ENCODE measurements around the gene CDSN.
"Not testable (repeated sequence)": the region's sequence is repeated elsewhere in the genome, so short reads cannot be mapped to it uniquely, and the experiment has no call there.

The CDSN gene

DNA sequence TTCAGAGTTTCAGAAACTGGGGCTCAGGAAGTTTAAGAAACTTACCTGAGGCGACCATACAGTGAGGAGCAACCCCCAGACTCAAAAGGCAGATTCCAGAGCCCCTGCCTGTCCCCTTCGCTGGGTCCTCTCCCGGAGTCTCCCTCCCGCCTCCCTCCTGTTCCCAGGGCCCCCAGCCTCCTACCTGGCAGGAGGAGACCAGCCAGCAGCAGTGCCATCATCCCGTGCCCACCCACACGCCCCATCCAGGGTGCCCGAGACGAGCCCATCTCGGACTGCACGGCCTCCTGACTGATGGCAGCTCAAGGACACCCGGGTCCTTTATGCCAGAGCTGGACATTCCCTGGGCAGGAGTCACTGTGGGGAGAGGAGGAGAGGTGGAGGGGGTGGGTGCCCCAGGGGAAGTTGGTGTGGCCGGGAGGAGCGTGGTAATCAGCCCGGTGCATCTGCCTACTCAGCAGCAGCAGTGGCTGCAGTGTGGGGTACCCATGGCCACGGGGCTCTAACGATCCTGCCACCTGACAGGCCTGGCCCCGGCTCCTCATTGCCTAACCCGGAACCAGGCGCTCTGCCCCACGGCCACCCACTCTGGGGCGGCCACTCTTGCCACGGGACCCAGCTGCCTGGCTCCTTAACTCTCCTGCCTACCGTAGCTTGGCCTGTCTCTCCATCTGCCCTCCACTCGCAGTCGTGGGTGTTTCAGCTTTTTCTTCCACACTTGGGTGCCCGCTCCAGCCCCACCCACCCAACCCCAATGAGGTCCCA, at the start of gene CDSN:
TSS of gene CDSN (minus strand) at position 296 of the 765 bp plus-strand sequence. CDS start at position 269, 27 bp downstream.
- no peak within 1 kb of the TSS for H3K9ac ChIP-seq (ENCODE audit: low read length in 2 of 2)
- H3K4me3 ChIP-seq (ENCODE audit: low read length in 2 of 2) = no peak within 1 kb of the TSS
- H3K27ac ChIP-seq (ENCODE audit: low read length) = no peak within 1 kb of the TSS

GRCh38 chr6:31169123-31169857, 49.0 kb upstream of the CDSN start:
- H3K36me3 ChIP-seq (ENCODE audit: control insufficient read depth in 2 of 2, insufficient read depth in 2 of 2, low read length in 2 of 2) = no peaks in the 10 kb centered on the region
- no peaks in the 10 kb centered on the region for H3K27me3 ChIP-seq (ENCODE audit: control insufficient read depth in 1 of 2, insufficient read depth in 2 of 2, low read length in 2 of 2)
- H3K9me3 ChIP-seq (ENCODE audit: control insufficient read depth in 2 of 2, low read length in 2 of 2) = no peaks in the 10 kb centered on the region
- H3K9ac ChIP-seq (ENCODE audit: low read length in 2 of 2) = no peak overlapping the region
- no peak overlapping the region for H3K4me3 ChIP-seq (ENCODE audit: low read length in 2 of 2)
- no peak overlapping the region for H3K27ac ChIP-seq (ENCODE audit: low read length)
- H3K4me1 ChIP-seq (ENCODE audit: control insufficient read depth, insufficient read depth, low read length) = no peaks in the 10 kb centered on the region

More for the DNA sequence above, at the start of gene CDSN:
- Histone ChIP-seq H3K27me3 (ENCODE audit: control insufficient read depth in 1 of 2, insufficient read depth in 2 of 2, low read length in 2 of 2) (no peaks in the 10 kb centered on the region), H3K9me3 (ENCODE audit: control insufficient read depth in 2 of 2, low read length in 2 of 2) (no peaks in the 10 kb centered on the region), H3K36me3 (ENCODE audit: control insufficient read depth in 2 of 2, insufficient read depth in 2 of 2, low read length in 2 of 2) (no peaks in the 10 kb centered on the region), H3K4me1 (ENCODE audit: control insufficient read depth, insufficient read depth, low read length) (peaks cover 15% of the 10 kb centered on the region)

DNA sequence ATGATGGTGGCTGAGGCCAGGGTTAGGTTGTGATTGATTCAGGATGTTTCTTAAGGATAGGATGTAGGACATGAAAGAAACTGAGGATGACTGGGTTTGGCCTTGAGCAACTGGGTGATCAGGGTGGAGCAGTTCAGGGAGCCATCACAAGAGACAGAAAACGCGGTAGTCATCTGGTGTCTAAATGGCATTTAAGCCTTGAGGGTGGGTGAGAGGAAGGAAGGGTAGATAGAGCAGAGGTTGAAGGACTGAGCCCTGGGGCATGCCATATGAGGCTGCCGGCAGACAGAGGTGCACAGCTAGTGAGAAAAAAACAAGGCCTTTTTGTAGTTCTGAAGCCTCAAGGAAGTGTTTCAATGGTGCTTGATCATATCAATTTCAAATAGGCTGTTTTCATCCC, 48.4 kb upstream of the CDSN start:
- no peaks in the 10 kb centered on the region for H3K36me3 ChIP-seq (ENCODE audit: control insufficient read depth in 2 of 2, insufficient read depth in 2 of 2, low read length in 2 of 2)
- H3K27ac ChIP-seq (ENCODE audit: low read length) = no peak overlapping the region
- H3K27me3 ChIP-seq (ENCODE audit: control insufficient read depth in 1 of 2, insufficient read depth in 2 of 2, low read length in 2 of 2) = no peaks in the 10 kb centered on the region
- H3K9ac ChIP-seq (ENCODE audit: low read length in 2 of 2) = no peak overlapping the region
- no peak overlapping the region for H3K4me3 ChIP-seq (ENCODE audit: low read length in 2 of 2)
- H3K9me3 ChIP-seq (ENCODE audit: control insufficient read depth in 2 of 2, low read length in 2 of 2) = no peaks in the 10 kb centered on the region
- no peaks in the 10 kb centered on the region for H3K4me1 ChIP-seq (ENCODE audit: control insufficient read depth, insufficient read depth, low read length)

DNA sequence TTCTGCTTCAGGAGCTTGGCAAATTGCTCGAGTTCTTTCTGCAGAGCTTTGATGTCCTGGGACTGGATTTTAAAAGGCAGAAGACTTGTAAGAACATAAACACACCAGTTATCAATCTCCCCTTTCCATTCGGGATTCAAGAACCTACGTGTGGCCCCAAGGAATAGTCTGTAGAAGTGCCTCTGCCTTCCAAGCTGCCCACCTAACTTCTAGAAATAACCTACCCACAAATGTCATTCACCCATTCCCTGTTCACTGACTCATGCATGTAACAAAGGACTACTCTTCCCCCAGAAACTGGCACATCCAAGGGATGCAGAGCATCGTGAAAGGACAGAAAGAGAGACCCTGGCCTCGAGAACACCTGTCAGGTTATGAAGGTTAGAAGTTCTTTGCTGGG, 45.7 kb upstream of the CDSN start:
- Histone ChIP-seq H3K4me1 (ENCODE audit: control insufficient read depth, insufficient read depth, low read length) (no peaks in the 10 kb centered on the region), H3K27me3 (ENCODE audit: control insufficient read depth in 1 of 2, insufficient read depth in 2 of 2, low read length in 2 of 2) (no peaks in the 10 kb centered on the region), H3K36me3 (ENCODE audit: control insufficient read depth in 2 of 2, insufficient read depth in 2 of 2, low read length in 2 of 2) (peaks cover 0 to 3% of the 10 kb centered on the region in 2 donors), H3K9me3 (ENCODE audit: control insufficient read depth in 2 of 2, low read length in 2 of 2) (no peaks in the 10 kb centered on the region), H3K9ac (ENCODE audit: low read length in 2 of 2) (no peak overlapping the region), H3K4me3 (ENCODE audit: low read length in 2 of 2) (no peak overlapping the region), H3K27ac (ENCODE audit: low read length) (no peak overlapping the region)

GRCh38 chr6:31165064-31165832, 45.0 kb upstream of the CDSN start:
- not testable (repeated sequence) for H3K9me3 ChIP-seq (ENCODE audit: control insufficient read depth in 2 of 2, low read length in 2 of 2); H3K36me3 ChIP-seq (ENCODE audit: control insufficient read depth in 2 of 2, insufficient read depth in 2 of 2, low read length in 2 of 2); H3K9ac ChIP-seq (ENCODE audit: low read length in 2 of 2); H3K27me3 ChIP-seq (ENCODE audit: control insufficient read depth in 1 of 2, insufficient read depth in 2 of 2, low read length in 2 of 2); H3K4me1 ChIP-seq (ENCODE audit: control insufficient read depth, insufficient read depth, low read length); H3K4me3 ChIP-seq (ENCODE audit: low read length in 2 of 2); H3K27ac ChIP-seq (ENCODE audit: low read length)

DNA sequence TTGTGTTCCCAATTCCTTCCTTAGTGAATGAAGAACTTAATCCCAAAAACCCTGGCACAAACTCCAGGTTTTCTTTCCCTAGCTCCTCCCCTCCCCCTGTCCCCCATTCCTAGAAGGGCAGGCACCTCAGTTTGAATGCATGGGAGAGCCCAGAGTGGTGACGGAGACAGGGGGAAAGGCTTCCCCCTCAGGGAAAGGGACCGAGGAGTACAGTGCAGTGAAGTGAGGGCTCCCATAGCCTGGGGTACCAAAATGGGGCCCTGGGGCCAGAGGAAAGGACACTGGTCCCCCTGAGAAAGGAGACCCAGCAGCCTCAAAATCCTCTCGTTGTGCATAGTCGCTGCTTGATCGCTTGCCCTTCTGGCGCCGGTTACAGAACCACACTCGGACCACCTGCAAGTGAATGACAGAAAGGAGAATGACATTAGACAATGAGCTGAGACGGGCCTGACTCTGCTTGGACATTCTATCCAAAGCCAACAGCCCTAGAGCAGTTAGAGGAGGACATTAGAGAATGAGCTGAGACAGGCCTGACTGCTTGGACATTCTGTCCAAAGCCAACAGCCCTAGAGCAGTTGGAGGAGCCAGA, 44.3 kb upstream of the CDSN start:
- not testable (repeated sequence) for H3K4me3 ChIP-seq (ENCODE audit: low read length in 2 of 2); H3K27ac ChIP-seq (ENCODE audit: low read length); H3K9ac ChIP-seq (ENCODE audit: low read length in 2 of 2); H3K36me3 ChIP-seq (ENCODE audit: control insufficient read depth in 2 of 2, insufficient read depth in 2 of 2, low read length in 2 of 2); H3K9me3 ChIP-seq (ENCODE audit: control insufficient read depth in 2 of 2, low read length in 2 of 2); H3K4me1 ChIP-seq (ENCODE audit: control insufficient read depth, insufficient read depth, low read length); H3K27me3 ChIP-seq (ENCODE audit: control insufficient read depth in 1 of 2, insufficient read depth in 2 of 2, low read length in 2 of 2)

DNA sequence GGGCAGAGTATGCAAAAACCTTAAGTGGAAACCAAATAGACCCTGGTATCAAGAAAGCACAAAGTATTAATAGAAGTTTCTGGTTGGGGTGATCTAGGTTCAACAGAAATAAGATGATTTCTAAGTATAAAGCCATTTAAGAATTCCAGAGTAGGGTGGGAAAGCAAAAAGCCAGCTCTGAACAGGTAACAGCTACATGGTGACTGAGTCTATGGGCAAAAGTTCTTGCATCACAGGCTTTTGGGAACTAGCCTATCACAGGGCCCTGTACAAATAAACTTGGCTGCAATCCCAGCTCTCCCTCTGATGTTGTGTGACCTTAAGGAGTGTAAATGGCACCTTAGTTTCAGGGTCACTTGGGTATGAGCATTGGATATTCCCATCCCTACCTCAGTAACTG, 43.7 kb upstream of the CDSN start:
- H3K9me3 ChIP-seq (ENCODE audit: control insufficient read depth in 2 of 2, low read length in 2 of 2) = no peaks in the 10 kb centered on the region
- H3K4me3 ChIP-seq (ENCODE audit: low read length in 2 of 2) = no peak overlapping the region
- no peak overlapping the region for H3K9ac ChIP-seq (ENCODE audit: low read length in 2 of 2)
- H3K36me3 ChIP-seq (ENCODE audit: control insufficient read depth in 2 of 2, insufficient read depth in 2 of 2, low read length in 2 of 2) = peaks cover 0 to 3% of the 10 kb centered on the region in 2 donors
- H3K27me3 ChIP-seq (ENCODE audit: control insufficient read depth in 1 of 2, insufficient read depth in 2 of 2, low read length in 2 of 2) = no peaks in the 10 kb centered on the region
- no peak overlapping the region for H3K27ac ChIP-seq (ENCODE audit: low read length)
- peaks cover 10% of the 10 kb centered on the region for H3K4me1 ChIP-seq (ENCODE audit: control insufficient read depth, insufficient read depth, low read length)

GRCh38 chr6:31162463-31163165, 42.4 kb upstream of the CDSN start:
- H3K9me3 ChIP-seq (ENCODE audit: control insufficient read depth in 2 of 2, low read length in 2 of 2) = no peaks in the 10 kb centered on the region
- no peak overlapping the region for H3K4me3 ChIP-seq (ENCODE audit: low read length in 2 of 2)
- no peak overlapping the region for H3K27ac ChIP-seq (ENCODE audit: low read length)
- no peaks in the 10 kb centered on the region for H3K27me3 ChIP-seq (ENCODE audit: control insufficient read depth in 1 of 2, insufficient read depth in 2 of 2, low read length in 2 of 2)
- no peak overlapping the region for H3K9ac ChIP-seq (ENCODE audit: low read length in 2 of 2)
- peaks cover 16% of the 10 kb centered on the region for H3K4me1 ChIP-seq (ENCODE audit: control insufficient read depth, insufficient read depth, low read length)
- H3K36me3 ChIP-seq (ENCODE audit: control insufficient read depth in 2 of 2, insufficient read depth in 2 of 2, low read length in 2 of 2) = peaks cover 0 to 3% of the 10 kb centered on the region in 2 donors

- H3K36me3 ChIP-seq (ENCODE audit: control insufficient read depth in 2 of 2, insufficient read depth in 2 of 2, low read length in 2 of 2) = peaks cover 0 to 3% of the 10 kb centered on the region in 2 donors
- no peaks in the 10 kb centered on the region for H3K27me3 ChIP-seq (ENCODE audit: control insufficient read depth in 1 of 2, insufficient read depth in 2 of 2, low read length in 2 of 2)
- no peak overlapping the region for H3K27ac ChIP-seq (ENCODE audit: low read length)
- no peaks in the 10 kb centered on the region for H3K9me3 ChIP-seq (ENCODE audit: control insufficient read depth in 2 of 2, low read length in 2 of 2)
- H3K4me3 ChIP-seq (ENCODE audit: low read length in 2 of 2) = no peak overlapping the region
- H3K4me1 ChIP-seq (ENCODE audit: control insufficient read depth, insufficient read depth, low read length) = peaks cover 22% of the 10 kb centered on the region
- H3K9ac ChIP-seq (ENCODE audit: low read length in 2 of 2) = no peak overlapping the region
Observed at GRCh38 chr6:31161216-31162126, 41.2 kb upstream of the CDSN start.

All from stomach smooth muscle (tissue), 2 donors.